SK-N-SH treated with all-trans-retinoic acid at 6 μM for 48 hours (cell line): ENCODE data around the gene SLC16A4.

Experiments used
- ARNTL ChIP-seq: fragments of 450-650 bp; formaldehyde crosslinking; IDR thresholded peaks from 2 replicates; pipeline ENCODE4 v1.5.0; 2020; ENCODE audit warnings: low read depth, mild to moderate bottlenecking, moderate library complexity, borderline replicate concordance
- PPARA ChIP-seq: fragments of 250-450 bp; sonication (Bioruptor Pico); IDR thresholded peaks from 2 replicates; pipeline ENCODE4 v1.5.0; 2020; ENCODE audit warnings: mild to moderate bottlenecking, borderline replicate concordance
- RARB ChIP-seq: fragments of 250-450 bp; sonication (Bioruptor Pico); IDR thresholded peaks from 2 replicates; pipeline ENCODE4 v1.8.0; 2021; ENCODE audit warnings: mild to moderate bottlenecking, moderate library complexity
- SNAI2 ChIP-seq: fragments of 250-450 bp; sonication (Bioruptor Pico); IDR thresholded peaks from 2 replicates; pipeline ENCODE4 v1.5.0; 2020; ENCODE audit warnings: mild to moderate bottlenecking, moderate library complexity
- TSHZ2 ChIP-seq: fragments of 250-450 bp; sonication (Bioruptor Pico); IDR thresholded peaks from 2 replicates; pipeline ENCODE4 v1.5.0; 2020; ENCODE audit warnings: mild to moderate bottlenecking, moderate library complexity
- ZFP3 ChIP-seq: fragments of 250-450 bp; sonication (Bioruptor Pico); IDR thresholded peaks from 2 replicates; pipeline ENCODE4 v1.5.0; 2020; ENCODE audit warnings: mild to moderate bottlenecking, moderate library complexity
- ZFP30 ChIP-seq: fragments of 450-650 bp; formaldehyde crosslinking; IDR thresholded peaks from 2 replicates; pipeline ENCODE4 v1.5.0; 2022; ENCODE audit warnings: mild to moderate bottlenecking, moderate library complexity
- ZNF565 ChIP-seq: fragments of 450-650 bp; formaldehyde crosslinking; conservative IDR thresholded peaks from 2 replicates; pipeline ENCODE4 v1.5.0; 2020; ENCODE audit warnings: low read depth, mild to moderate bottlenecking, moderate library complexity
- TF ChIP-seq, protein P1 (sequence below): fragments of 250-450 bp; sonication (Bioruptor Pico); IDR thresholded peaks from 2 replicates; pipeline ENCODE4 v1.8.0; 2020; ENCODE audit warnings: mild to moderate bottlenecking, moderate library complexity, borderline replicate concordance

GRCh38 chr1:110404401-110404800 lies 13.6 kb upstream of the SLC16A4 start:
- TF ChIP-seq PPARA (CRISPR knock-in tag): no peak
- no peak for TF ChIP-seq RARB (CRISPR knock-in tag)
- no peak for TF ChIP-seq TSHZ2
- TF ChIP-seq ZFP30 (CRISPR knock-in tag): no peak
- TF ChIP-seq ZFP3: no peak
- no peak for TF ChIP-seq SNAI2 (CRISPR knock-in tag)
- TF ChIP-seq, protein P1, sequence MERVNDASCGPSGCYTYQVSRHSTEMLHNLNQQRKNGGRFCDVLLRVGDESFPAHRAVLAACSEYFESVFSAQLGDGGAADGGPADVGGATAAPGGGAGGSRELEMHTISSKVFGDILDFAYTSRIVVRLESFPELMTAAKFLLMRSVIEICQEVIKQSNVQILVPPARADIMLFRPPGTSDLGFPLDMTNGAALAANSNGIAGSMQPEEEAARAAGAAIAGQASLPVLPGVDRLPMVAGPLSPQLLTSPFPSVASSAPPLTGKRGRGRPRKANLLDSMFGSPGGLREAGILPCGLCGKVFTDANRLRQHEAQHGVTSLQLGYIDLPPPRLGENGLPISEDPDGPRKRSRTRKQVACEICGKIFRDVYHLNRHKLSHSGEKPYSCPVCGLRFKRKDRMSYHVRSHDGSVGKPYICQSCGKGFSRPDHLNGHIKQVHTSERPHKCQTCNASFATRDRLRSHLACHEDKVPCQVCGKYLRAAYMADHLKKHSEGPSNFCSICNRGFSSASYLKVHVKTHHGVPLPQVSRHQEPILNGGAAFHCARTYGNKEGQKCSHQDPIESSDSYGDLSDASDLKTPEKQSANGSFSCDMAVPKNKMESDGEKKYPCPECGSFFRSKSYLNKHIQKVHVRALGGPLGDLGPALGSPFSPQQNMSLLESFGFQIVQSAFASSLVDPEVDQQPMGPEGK (CRISPR knock-in tag): no peak
- no peak for TF ChIP-seq ZNF565 (CRISPR knock-in tag)
- no peak for TF ChIP-seq ARNTL (CRISPR knock-in tag)
